Trophoblast cell (in vitro differentiated cells and primary cell): ENCODE results near the gene SULF2.

Source experiments
- DNase-seq, 2 donors: peaks; one replicate each; pipeline ENCODE4 v3.0.0-alpha.2; 2016
- H2AFZ ChIP-seq: 2 replicates; pipeline ENCODE4 v1.6.1; 2013; ENCODE audit warnings: low read length, moderate library complexity, mild to moderate bottlenecking; ENCODE audit not compliant: insufficient read depth, poor library complexity
- H2AK5ac ChIP-seq: 2 replicates; pipeline ENCODE4 v1.6.1; 2013; ENCODE audit warnings: mild to moderate bottlenecking, low read length
- H2BK120ac ChIP-seq: 2 replicates; pipeline ENCODE4 v1.6.1; 2013; ENCODE audit warnings: low read length, mild to moderate bottlenecking, moderate library complexity; ENCODE audit not compliant: insufficient read depth, poor library complexity
- H2BK12ac ChIP-seq: 2 replicates; pipeline ENCODE4 v1.6.1; 2013; ENCODE audit warnings: mild to moderate bottlenecking, low read length, moderate library complexity
- H2BK5ac ChIP-seq: 2 replicates; pipeline ENCODE4 v1.6.1; 2013; ENCODE audit warnings: low read length, low read depth, moderate library complexity, mild to moderate bottlenecking; ENCODE audit not compliant: poor library complexity
- H3K14ac ChIP-seq: 2 replicates; pipeline ENCODE4 v1.6.1; 2013; ENCODE audit warnings: mild to moderate bottlenecking, low read length
- H3K18ac ChIP-seq: 2 replicates; pipeline ENCODE4 v1.6.1; 2013; ENCODE audit warnings: mild to moderate bottlenecking, low read length
- H3K23ac ChIP-seq: 2 replicates; pipeline ENCODE4 v1.6.1; 2013; ENCODE audit warnings: low read length
- H3K27ac ChIP-seq: 2 replicates; pipeline ENCODE4 v1.5.1; 2013; ENCODE audit warnings: low read depth, mild to moderate bottlenecking, inconsistent platforms, low read length, moderate library complexity
- H3K27me3 ChIP-seq: 2 replicates; pipeline ENCODE4 v1.6.1; 2013; ENCODE audit warnings: inconsistent platforms, mild to moderate bottlenecking, low read length, moderate library complexity; ENCODE audit not compliant: insufficient read depth
- H3K36me3 ChIP-seq, 2 experiments: 1 replicate in 1 of 2; 2 replicates in 1 of 2; pipeline ENCODE4 v1.6.1; 2013; ENCODE audit warnings: low read length in 2 of 2, mild to moderate bottlenecking in 2 of 2, moderate library complexity in 1 of 2; ENCODE audit not compliant: insufficient read depth in 2 of 2, control insufficient read depth in 1 of 2
- H3K4ac ChIP-seq: 2 replicates; pipeline ENCODE4 v1.6.1; 2013; ENCODE audit warnings: low read depth, mild to moderate bottlenecking, low read length, moderate library complexity
- H3K4me1 ChIP-seq, 2 experiments: 1 replicate in 1 of 2; 2 replicates in 1 of 2; pipeline ENCODE4 v1.6.1; 2013; ENCODE audit warnings: low read length in 2 of 2, mild to moderate bottlenecking in 2 of 2, moderate library complexity in 1 of 2; ENCODE audit not compliant: insufficient read depth in 2 of 2, control insufficient read depth in 1 of 2
- H3K4me2 ChIP-seq: 2 replicates; pipeline ENCODE4 v1.6.1; 2013; ENCODE audit warnings: inconsistent platforms, mild to moderate bottlenecking, low read length, moderate library complexity
- H3K4me3 ChIP-seq: 2 replicates; pipeline ENCODE4 v1.5.1; 2013; ENCODE audit warnings: mild to moderate bottlenecking, low read depth, low read length, inconsistent platforms
- H3K79me1 ChIP-seq: one replicate; pipeline ENCODE4 v1.6.1; 2013; ENCODE audit warnings: low read length
- H3K79me2 ChIP-seq: 2 replicates; pipeline ENCODE4 v1.6.1; 2013; ENCODE audit warnings: low read length, mild to moderate bottlenecking; ENCODE audit not compliant: control insufficient read depth, insufficient read depth, poor library complexity
- H3K9ac ChIP-seq: 2 replicates; pipeline ENCODE4 v1.6.1; 2013; ENCODE audit warnings: mild to moderate bottlenecking, low read length
- H3K9me3 ChIP-seq: 2 replicates; pipeline ENCODE4 v1.6.1; 2013; ENCODE audit warnings: low read depth, mild to moderate bottlenecking, control low read depth, inconsistent platforms, low read length; ENCODE audit not compliant: insufficient read depth
- H4K12ac ChIP-seq: 2 replicates; pipeline ENCODE4 v1.6.1; 2013; ENCODE audit warnings: low read depth, mild to moderate bottlenecking, low read length, moderate library complexity
- H4K8ac ChIP-seq: 2 replicates; pipeline ENCODE4 v1.6.1; 2013; ENCODE audit warnings: low read depth, mild to moderate bottlenecking, low read length, moderate library complexity
- H4K91ac ChIP-seq: one replicate; pipeline ENCODE4 v1.6.1; 2013; ENCODE audit warnings: low read depth, mild to moderate bottlenecking, low read length, moderate library complexity
- WGBS: extraction: QIAGEN DNeasy Blood & Tissue Kit; methylation state at CpG from one replicate; pipeline ENCODE4 v1.1.7; 2013; ENCODE audit warnings: missing lambda C conversion rate; ENCODE audit not compliant: insufficient read length, insufficient coverage; ENCODE audit errors: extremely low coverage; 5-methylcytosine and 5-hydroxymethylcytosine counted together

The SULF2 gene

GRCh38 chr20:47700327-47700726, 85.0 kb downstream of the SULF2 start:
- Histone ChIP-seq H3K79me2 (no peaks in the 10 kb centered on the region), H3K14ac (no peak overlapping the region), H3K23ac (no peak overlapping the region), H3K27ac (no peak overlapping the region), H3K9me3 (no peaks in the 10 kb centered on the region), H2AFZ (no peak overlapping the region), H4K91ac (no peak overlapping the region), H3K79me1 (no peaks in the 10 kb centered on the region), H3K4me3 (no peak overlapping the region), H2BK120ac (no peak overlapping the region), H3K36me3 (no peaks in the 10 kb centered on the region), H2BK5ac (no peak overlapping the region), H3K9ac (no peak overlapping the region), H4K12ac (no peak overlapping the region), H4K8ac (no peak overlapping the region), H3K18ac (no peak overlapping the region), H2BK12ac (no peak overlapping the region), H3K4ac (no peak overlapping the region), H2AK5ac (no peak overlapping the region), H3K4me2 (no peak overlapping the region), H3K4me1 (no peaks in the 10 kb centered on the region), H3K27me3 (no peaks in the 10 kb centered on the region)
- DNase-seq, result no peak
- WGBS, result no CpG with 5 or more reads among the region's 7 CpGs

- no peak overlapping the region for H3K4me2 ChIP-seq
- H3K27me3 ChIP-seq, result no peaks in the 10 kb centered on the region
- H2AK5ac ChIP-seq, result no peak overlapping the region
- no peak overlapping the region for H2AFZ ChIP-seq
- no peak overlapping the region for H4K8ac ChIP-seq
- H2BK120ac ChIP-seq, result no peak overlapping the region
- no peaks in the 10 kb centered on the region for H3K79me2 ChIP-seq
- no peak overlapping the region for H3K18ac ChIP-seq
- H3K9me3 ChIP-seq, result no peaks in the 10 kb centered on the region
- H3K23ac ChIP-seq, result no peak overlapping the region
- H3K4me1 ChIP-seq, result no peaks in the 10 kb centered on the region
- no peak overlapping the region for H3K14ac ChIP-seq
- no peak overlapping the region for H4K91ac ChIP-seq
- DNase-seq, result no peak
- H3K27ac ChIP-seq, result no peak overlapping the region
- H3K9ac ChIP-seq, result no peak overlapping the region
- H3K4ac ChIP-seq, result no peak overlapping the region
- no peaks in the 10 kb centered on the region for H3K36me3 ChIP-seq
- no peak overlapping the region for H2BK5ac ChIP-seq
- H2BK12ac ChIP-seq, result no peak overlapping the region
- no peak overlapping the region for H4K12ac ChIP-seq
- no peaks in the 10 kb centered on the region for H3K79me1 ChIP-seq
- no peak overlapping the region for H3K4me3 ChIP-seq
- WGBS, result no CpG with 5 or more reads among the region's 1 CpG
These were observed 85.5 kb downstream of the SULF2 start for GRCh38 chr20:47699818-47700217.

GRCh38 chr20:47698142-47698541, 87.1 kb downstream of the SULF2 start:
- peaks cover 4% of the 10 kb centered on the region for H3K9me3 ChIP-seq
- H4K8ac ChIP-seq, result no peak overlapping the region
- H3K79me2 ChIP-seq, result no peaks in the 10 kb centered on the region
- H2BK12ac ChIP-seq, result no peak overlapping the region
- H3K4me2 ChIP-seq, result no peak overlapping the region
- no CpG with 5 or more reads among the region's 6 CpGs for WGBS
- no peak overlapping the region for H3K23ac ChIP-seq
- no peak overlapping the region for H2AK5ac ChIP-seq
- H4K12ac ChIP-seq, result no peak overlapping the region
- no peaks in the 10 kb centered on the region for H3K79me1 ChIP-seq
- DNase-seq, result no peak
- H3K4me1 ChIP-seq, result no peaks in the 10 kb centered on the region
- no peak overlapping the region for H2BK120ac ChIP-seq
- H2BK5ac ChIP-seq, result no peak overlapping the region
- H2AFZ ChIP-seq, result no peak overlapping the region
- H3K18ac ChIP-seq, result no peak overlapping the region
- no peak overlapping the region for H3K9ac ChIP-seq
- no peak overlapping the region for H3K14ac ChIP-seq
- H3K4me3 ChIP-seq, result no peak overlapping the region
- H3K27me3 ChIP-seq, result no peaks in the 10 kb centered on the region
- no peak overlapping the region for H3K4ac ChIP-seq
- H3K36me3 ChIP-seq, result peaks cover 0 to 3% of the 10 kb centered on the region in 2 experiments
- no peak overlapping the region for H3K27ac ChIP-seq
- H4K91ac ChIP-seq, result no peak overlapping the region

GRCh38 chr20:47696856-47697255, 88.4 kb downstream of the SULF2 start:
- no peaks in the 10 kb centered on the region for H3K79me2 ChIP-seq
- WGBS, result no CpG with 5 or more reads among the region's 11 CpGs
- no peak overlapping the region for H3K4me3 ChIP-seq
- no peak overlapping the region for H3K9ac ChIP-seq
- peaks cover 6% of the 10 kb centered on the region for H3K9me3 ChIP-seq
- no peak overlapping the region for H2BK5ac ChIP-seq
- H3K4me1 ChIP-seq, result no peaks in the 10 kb centered on the region
- H3K27ac ChIP-seq, result no peak overlapping the region
- no peak overlapping the region for H3K18ac ChIP-seq
- no peak overlapping the region for H4K91ac ChIP-seq
- H4K12ac ChIP-seq, result no peak overlapping the region
- H3K4me2 ChIP-seq, result no peak overlapping the region
- no peak overlapping the region for H3K4ac ChIP-seq
- H3K36me3 ChIP-seq, result peaks cover 0 to 3% of the 10 kb centered on the region in 2 experiments
- DNase-seq, result no peak
- H2AK5ac ChIP-seq, result no peak overlapping the region
- no peak overlapping the region for H3K23ac ChIP-seq
- no peak overlapping the region for H3K14ac ChIP-seq
- no peak overlapping the region for H2BK120ac ChIP-seq
- H4K8ac ChIP-seq, result no peak overlapping the region
- H2AFZ ChIP-seq, result no peak overlapping the region
- no peaks in the 10 kb centered on the region for H3K79me1 ChIP-seq
- H3K27me3 ChIP-seq, result no peaks in the 10 kb centered on the region
- H2BK12ac ChIP-seq, result no peak overlapping the region
